Activated CD8-positive, alpha-beta memory T cell treated with anti-CD3 and anti-CD28 coated beads for 4 hours (primary cell): ENCODE data around the gene FCGR3B.
"Not testable (repeated sequence)": the region's sequence is repeated elsewhere in the genome, so short reads cannot be mapped to it uniquely, and the experiment has no call there.

Experiments used
- DNase-seq, 2 donors: peaks; one replicate each; pipeline ENCODE4 v3.0.0-alpha.2; 2020; ENCODE audit warnings: low read depth in 2 of 2

FCGR3B gene

GRCh38 chr1:161639203-161639602, 8.2 kb upstream of the FCGR3B start:
- DNase-seq, result not testable (repeated sequence)

- DNase-seq, result not testable (repeated sequence)
These were observed 7.4 kb upstream of the FCGR3B start for GRCh38 chr1:161638251-161638993.

- not testable (repeated sequence) for DNase-seq
These were observed 6.0 kb upstream of the FCGR3B start for GRCh38 chr1:161636976-161637375.

GRCh38 chr1:161636189-161636782, 5.3 kb upstream of the FCGR3B start:
- not testable (repeated sequence) for DNase-seq

GRCh38 chr1:161634993-161635392, 4.0 kb upstream of the FCGR3B start:
- DNase-seq, result not testable (repeated sequence)

- not testable (repeated sequence) for DNase-seq
These were observed 741 bp downstream of the FCGR3B start for GRCh38 chr1:161630128-161630742.

GRCh38 chr1:161626445-161627146, 4.4 kb downstream of the FCGR3B start:
- DNase-seq, result not testable (repeated sequence)

- DNase-seq, result not testable (repeated sequence)
These were observed 6.4 kb downstream of the FCGR3B start for GRCh38 chr1:161624605-161625004.

GRCh38 chr1:161623401-161624051, 7.5 kb downstream of the FCGR3B start:
- not testable (repeated sequence) for DNase-seq

GRCh38 chr1:161622054-161622453, 8.9 kb downstream of the FCGR3B start:
- not testable (repeated sequence) for DNase-seq

- DNase-seq, result peak; percentile 35 to 67
These were observed 9.6 kb downstream of the FCGR3B start for GRCh38 chr1:161621181-161622000.

GRCh38 chr1:161620399-161620798, 10.6 kb downstream of the FCGR3B start:
- DNase-seq, result not testable (repeated sequence)

- DNase-seq, result not testable (repeated sequence)
These were observed 12.5 kb downstream of the FCGR3B start for GRCh38 chr1:161618517-161618916.

- DNase-seq, result not testable (repeated sequence)
These were observed 14.6 kb downstream of the FCGR3B start for GRCh38 chr1:161616417-161616816.

- DNase-seq, result not testable (repeated sequence)
These were observed 17.8 kb downstream of the FCGR3B start for GRCh38 chr1:161613142-161613514.

GRCh38 chr1:161612322-161613141, 18.4 kb downstream of the FCGR3B start:
- peak; percentile 60 to 88 for DNase-seq

- DNase-seq, result not testable (repeated sequence)
These were observed 19.1 kb downstream of the FCGR3B start for GRCh38 chr1:161611866-161612321.

GRCh38 chr1:161610198-161610597, 20.8 kb downstream of the FCGR3B start:
- not testable (repeated sequence) for DNase-seq

- DNase-seq, result not testable (repeated sequence)
These were observed 24.2 kb downstream of the FCGR3B start for GRCh38 chr1:161606541-161607336.
